ENCODE measurements around the gene SNX10.

Gene SNX10

GRCh38 chr7:26337232-26337865 lies 45.7 kb downstream of the SNX10 start:
- no peak for DNase-seq (ENCODE audit: low spot score)

- DNase-seq (ENCODE audit: low spot score), result no peak
Measured at GRCh38 chr7:26340476-26341018, 48.9 kb downstream of the SNX10 start.

GRCh38 chr7:26343320-26343832 lies 51.7 kb downstream of the SNX10 start:
- DNase-seq (ENCODE audit: low spot score), result no peak

DNA sequence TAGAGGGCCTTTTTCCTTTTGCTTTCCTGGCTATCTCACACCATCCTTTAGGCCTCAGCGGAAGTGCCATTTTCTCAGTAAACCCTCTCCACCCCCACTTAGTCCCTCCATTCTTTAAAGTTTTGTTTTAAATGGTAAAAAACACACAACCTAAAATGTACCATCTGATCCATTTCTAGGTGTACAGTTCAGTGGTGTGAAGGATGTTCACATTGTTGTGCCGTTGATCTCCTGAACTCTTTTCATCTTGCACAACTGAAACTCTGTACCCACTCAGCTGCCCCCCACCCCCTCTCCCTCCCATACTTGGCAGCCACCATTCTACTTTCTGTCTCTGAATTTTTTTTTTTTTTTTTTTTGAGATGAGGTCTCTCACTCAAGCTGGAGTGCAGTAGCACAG lies 52.2 kb downstream of the SNX10 start:
- DNase-seq (ENCODE audit: low spot score), result no peak

DNA sequence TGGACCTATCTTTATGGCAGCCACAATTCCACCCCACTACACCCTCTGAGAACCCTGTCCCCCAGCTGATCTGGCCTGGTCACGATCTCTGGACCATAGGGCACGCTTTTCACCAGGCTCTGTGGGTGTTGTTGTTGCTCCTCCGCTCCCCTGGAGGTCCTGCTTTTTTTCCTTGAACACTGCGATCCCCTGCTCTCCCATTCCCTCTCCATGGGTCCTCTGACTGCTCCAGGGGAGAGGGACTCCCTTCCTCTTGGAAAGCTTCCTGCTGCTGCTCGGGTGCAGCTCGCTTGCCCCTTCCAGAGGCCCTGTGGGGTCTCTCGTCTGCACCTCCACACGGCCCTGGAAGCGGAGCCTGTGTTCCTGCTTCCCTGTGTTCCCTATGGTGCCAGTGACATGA lies 53.5 kb downstream of the SNX10 start:
- DNase-seq (ENCODE audit: low spot score), result no peak

GRCh38 chr7:26345837-26346236 lies 54.2 kb downstream of the SNX10 start:
- DNase-seq (ENCODE audit: low spot score), result no peak

DNA sequence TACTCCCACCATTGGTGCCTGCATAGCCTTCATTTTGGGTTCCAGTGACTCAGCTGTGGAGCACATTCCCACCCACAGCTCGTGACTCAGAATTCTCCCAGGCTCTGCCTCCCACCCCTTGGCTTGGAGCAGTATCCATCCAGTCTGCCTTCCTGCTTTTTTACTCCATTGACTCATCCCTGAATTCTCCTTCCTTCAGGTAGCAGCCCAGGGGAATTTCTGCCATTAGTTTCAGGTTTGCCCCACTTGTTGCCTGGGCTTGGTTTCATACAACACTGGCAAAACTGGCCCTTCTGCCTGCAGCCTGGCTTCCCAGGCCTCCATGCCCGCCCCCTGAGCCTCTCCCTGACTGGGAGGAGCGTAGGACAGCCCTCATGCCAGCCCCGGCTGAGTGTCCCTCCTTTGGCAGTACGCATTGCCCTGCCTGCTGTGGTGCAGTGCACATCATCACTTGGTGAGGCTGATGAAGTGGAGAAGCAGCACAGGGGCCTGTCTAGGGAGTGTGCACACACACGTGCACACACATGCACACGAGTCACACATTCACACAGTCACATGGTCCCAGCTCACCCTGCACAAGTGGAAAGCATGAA lies 55.0 kb downstream of the SNX10 start:
- DNase-seq (ENCODE audit: low spot score), result no peak

- no peak for DNase-seq (ENCODE audit: low spot score)
Measured at GRCh38 chr7:26348234-26348851, 56.7 kb downstream of the SNX10 start.

GRCh38 chr7:26349005-26349915 lies 57.6 kb downstream of the SNX10 start:
- no peak for DNase-seq (ENCODE audit: low spot score)

DNA sequence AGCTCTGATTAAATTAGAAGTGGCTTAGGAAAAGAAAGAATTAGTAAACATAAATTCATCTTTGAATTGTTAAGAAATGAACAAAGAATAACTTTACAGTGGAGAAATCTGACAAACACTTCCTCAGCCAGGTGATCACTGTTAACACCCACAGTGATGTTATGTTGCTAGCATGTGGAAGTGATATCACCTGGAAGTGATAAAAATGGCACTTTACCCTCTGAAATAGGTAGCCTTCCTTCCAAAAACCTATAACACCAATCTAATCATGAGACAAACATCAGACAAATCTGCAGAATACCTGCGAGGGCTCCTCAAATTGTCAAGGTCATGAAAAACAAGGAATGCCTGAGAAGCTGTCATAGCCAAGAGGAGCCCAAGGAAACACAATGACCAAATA lies 59.5 kb downstream of the SNX10 start:
- DNase-seq (ENCODE audit: low spot score), result no peak

DNA sequence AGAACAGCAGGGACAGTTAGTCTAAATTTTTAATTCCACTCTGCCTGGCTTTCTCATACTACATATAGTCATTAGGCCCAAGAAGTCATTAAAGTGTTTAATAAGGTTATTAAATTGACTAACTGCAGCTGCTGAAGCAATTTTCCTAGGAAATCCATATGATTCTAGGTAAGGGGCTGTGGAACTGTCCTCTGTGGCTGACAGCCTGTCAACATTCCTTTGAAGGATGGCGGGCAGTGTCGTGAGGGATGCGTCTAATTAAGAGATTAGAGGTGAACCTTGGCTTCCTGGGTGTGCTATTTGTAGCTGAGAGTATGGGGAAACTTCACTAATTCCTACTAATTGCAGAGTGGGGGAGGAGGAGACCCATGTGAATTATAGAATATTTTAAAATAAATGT lies 64.6 kb downstream of the SNX10 start:
- no peak for DNase-seq (ENCODE audit: low spot score)

- DNase-seq (ENCODE audit: low spot score), result no peak
Measured at GRCh38 chr7:26356929-26357798, 65.5 kb downstream of the SNX10 start.

GRCh38 chr7:26357799-26358151 lies 66.1 kb downstream of the SNX10 start:
- DNase-seq (ENCODE audit: low spot score), result no peak

GRCh38 chr7:26360650-26361049 lies 69.0 kb downstream of the SNX10 start:
- no peak for DNase-seq (ENCODE audit: low spot score)

DNA sequence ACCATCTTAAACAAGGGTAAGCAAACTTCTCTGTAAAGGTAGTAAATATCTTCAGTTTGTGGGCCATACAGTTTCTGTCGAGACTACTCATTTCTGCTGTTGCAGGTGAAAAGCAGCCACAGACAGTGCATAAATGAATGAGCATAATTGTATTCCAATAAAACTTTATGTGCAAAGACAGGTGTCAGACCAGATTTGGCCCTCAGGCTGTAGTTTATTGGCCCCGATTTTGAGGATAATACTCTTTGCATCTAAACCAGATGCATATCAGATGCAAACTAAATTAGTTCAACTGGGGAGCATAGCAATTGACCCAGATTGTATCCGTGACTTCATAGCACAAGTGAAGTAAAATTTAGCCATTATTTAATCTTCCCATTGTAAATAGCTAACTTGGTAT lies 70.0 kb downstream of the SNX10 start:
- DNase-seq (ENCODE audit: low spot score), result no peak

DNA sequence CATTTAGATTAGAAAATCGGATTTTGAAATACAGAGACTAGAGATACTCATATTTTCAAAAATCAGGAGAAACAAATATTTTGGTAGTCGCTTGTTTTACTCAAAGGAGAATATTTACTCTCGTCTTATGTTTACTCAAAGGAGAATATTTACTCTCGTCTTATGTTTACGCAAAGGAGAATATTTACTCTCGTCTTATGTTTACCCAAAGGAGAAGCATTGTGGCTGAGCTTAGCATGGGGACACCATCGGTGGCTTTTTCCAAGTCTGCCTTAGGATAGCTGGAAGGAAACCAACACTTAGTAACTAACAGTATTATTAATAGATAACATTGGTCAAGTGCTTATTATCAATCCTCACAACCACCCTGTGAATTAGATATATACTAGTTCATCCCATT lies 71.8 kb downstream of the SNX10 start:
- no peak for DNase-seq (ENCODE audit: low spot score)

- DNase-seq (ENCODE audit: low spot score), result peak; percentile 66
Measured at GRCh38 chr7:26365077-26365900, 73.6 kb downstream of the SNX10 start.

DNA sequence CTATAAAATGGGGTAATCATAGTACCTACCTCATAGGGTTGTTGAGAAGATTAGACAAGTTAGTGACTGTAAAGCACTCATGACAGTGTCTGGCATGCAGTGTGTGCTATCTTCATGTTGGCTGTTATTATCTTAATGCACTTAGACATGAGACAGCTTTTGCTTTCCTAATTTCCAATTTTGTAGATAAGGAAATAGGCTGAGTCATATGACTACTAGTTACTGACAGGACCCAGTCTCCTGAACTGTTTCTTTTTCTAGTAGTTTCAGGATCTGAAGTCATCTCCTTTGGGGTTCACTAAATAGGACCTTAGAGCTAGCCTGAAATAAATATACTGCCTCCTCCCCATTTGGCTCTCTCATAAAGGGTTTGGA lies 74.2 kb downstream of the SNX10 start:
- no peak for DNase-seq (ENCODE audit: low spot score)

DNA sequence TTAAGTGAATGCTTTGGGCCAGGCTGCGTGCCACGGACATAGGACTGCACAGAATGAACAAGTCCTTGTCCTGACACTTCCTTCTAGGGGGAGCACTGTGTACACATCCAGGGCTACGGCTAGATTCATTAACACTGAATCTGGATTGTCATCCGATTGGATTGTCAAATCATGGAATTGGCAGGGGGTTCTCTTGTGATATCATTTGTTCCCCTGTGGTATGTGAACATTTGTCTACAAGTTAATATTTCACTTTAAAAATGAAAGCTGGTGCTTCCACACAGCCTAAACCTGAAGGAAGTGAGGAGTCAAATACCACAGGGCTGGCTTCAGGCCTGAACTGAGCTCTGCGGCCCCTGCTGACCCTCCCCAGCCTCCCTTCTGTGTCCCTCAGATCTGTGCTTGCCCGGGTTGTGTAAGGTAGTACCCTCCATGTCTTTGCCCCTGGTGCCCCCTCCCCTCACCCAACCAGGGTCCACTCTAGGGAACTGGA lies 75.6 kb downstream of the SNX10 start:
- no peak for DNase-seq (ENCODE audit: low spot score)

DNA sequence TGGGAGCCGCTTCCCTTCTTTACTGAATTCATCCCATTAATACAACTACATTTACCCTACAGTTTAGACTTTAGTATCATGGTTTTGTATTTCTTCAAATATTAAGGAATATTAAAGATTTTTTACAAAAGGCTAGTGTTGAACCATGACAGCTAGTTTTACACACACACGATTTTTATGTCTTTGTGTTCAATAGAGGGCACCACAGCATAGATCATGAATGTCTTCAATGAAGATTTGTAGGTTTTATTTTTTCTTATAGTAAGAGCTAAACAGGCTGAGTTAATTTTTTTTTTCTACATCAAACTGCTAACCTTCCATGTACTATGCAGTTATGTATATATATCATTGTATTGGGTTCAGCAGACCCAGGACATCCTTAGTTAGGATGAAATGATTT lies 76.9 kb downstream of the SNX10 start:
- no peak for DNase-seq (ENCODE audit: low spot score)

All from AG20443 (cell line).